LNCAP (cell line): ENCODE measurements around the gene PSORS1C1.

Experiments used
- TF ChIP-seq, protein P1 (sequence below): fragments of 450-650 bp; IDR thresholded peaks from 2 replicates; pipeline ENCODE4 v1.5.1; 2017; ENCODE audit warnings: mild to moderate bottlenecking

PSORS1C1 gene

GRCh38 chr6:31144970-31145340, 30.4 kb downstream of the PSORS1C1 start:
- TF ChIP-seq, protein P1, sequence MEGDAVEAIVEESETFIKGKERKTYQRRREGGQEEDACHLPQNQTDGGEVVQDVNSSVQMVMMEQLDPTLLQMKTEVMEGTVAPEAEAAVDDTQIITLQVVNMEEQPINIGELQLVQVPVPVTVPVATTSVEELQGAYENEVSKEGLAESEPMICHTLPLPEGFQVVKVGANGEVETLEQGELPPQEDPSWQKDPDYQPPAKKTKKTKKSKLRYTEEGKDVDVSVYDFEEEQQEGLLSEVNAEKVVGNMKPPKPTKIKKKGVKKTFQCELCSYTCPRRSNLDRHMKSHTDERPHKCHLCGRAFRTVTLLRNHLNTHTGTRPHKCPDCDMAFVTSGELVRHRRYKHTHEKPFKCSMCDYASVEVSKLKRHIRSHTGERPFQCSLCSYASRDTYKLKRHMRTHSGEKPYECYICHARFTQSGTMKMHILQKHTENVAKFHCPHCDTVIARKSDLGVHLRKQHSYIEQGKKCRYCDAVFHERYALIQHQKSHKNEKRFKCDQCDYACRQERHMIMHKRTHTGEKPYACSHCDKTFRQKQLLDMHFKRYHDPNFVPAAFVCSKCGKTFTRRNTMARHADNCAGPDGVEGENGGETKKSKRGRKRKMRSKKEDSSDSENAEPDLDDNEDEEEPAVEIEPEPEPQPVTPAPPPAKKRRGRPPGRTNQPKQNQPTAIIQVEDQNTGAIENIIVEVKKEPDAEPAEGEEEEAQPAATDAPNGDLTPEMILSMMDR = no peak

DNA sequence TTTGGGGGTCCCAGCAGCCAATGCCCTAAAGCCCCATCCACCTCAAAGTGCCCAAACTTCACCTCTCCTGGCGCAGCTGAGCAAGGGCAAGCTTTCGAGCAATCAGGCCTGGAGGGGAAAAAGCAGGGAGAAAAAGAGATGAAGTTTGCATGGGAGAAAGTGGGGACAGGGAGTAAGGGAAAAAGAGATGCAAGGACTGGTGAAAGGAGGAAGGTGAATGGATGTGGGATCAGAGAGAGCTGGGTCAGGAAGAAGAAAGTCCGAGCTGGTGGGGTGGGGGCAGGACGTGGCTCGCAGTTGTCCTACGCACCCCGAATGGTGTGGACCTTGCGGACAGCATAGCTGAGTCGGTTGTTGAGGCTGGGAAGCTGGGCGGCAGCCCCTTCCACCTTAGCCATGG, 30.8 kb downstream of the PSORS1C1 start:
- TF ChIP-seq, protein P1 = no peak

DNA sequence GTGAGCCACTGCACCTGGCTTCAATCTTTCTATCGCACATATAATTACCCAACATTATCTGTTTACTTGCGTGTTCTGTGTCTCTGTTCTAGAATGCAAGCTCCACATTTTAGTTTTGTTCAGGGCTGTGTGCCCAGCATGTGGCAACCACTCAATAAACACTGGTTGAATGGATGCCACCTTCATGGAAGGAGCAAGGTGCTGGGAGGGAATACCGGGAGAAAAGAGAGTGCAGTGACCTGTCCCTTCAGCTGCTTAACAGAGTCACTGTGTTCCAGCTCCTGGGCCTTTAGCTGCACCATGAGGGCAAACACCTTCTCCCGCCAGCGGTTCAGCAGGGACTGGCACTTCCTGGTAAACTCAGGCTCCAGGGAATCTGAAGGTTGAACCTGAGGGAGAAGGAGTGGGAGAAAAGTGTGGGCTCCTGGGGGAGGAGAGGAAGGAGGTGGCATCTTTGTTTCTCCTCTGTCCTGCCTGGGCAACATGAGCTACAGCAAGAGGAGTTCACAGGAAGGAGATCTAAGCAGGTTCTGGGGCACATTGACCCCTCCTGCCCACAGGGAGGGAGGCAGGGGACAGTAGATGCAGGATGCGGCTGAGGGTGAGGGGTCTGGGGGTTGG, 35.3 kb downstream of the PSORS1C1 start:
- TF ChIP-seq, protein P1 = no peak

GRCh38 chr6:31152781-31153180, 38.2 kb downstream of the PSORS1C1 start:
- TF ChIP-seq, protein P1 = no peak

GRCh38 chr6:31154436-31154835, 39.8 kb downstream of the PSORS1C1 start:
- TF ChIP-seq, protein P1 = no peak

- TF ChIP-seq, protein P1 = no peak
Observed at GRCh38 chr6:31156641-31157040, 42.0 kb downstream of the PSORS1C1 start.

DNA sequence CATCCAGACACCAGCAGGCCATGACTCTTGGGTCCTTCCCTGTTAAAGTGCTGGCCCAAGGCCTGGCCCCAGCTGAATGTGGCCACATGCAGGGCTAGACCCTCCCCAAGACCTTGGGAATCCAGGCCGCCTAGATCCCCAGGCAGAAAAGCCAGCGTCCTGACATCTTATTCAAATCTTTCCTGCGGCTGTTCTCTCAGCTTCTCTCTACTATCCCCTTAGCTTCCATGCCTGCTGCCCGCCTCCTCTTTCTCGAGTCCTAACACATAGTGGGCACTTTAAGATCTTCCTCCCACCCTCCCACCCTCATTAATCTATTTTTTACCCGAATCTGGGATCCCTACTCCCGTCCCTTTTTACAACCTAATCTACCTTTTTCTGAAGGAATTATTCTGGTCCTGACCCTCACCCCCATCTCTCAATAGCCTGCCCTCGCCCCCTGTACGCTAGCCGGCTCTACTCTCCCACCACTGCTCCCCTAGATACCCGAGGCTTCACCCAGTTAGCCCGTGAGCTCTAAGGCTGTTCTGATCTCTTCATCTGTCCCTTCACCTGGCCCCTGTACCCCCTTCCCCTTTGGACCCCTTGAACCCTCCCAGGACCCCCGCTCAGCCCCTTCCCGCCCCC, 43.0 kb downstream of the PSORS1C1 start, which contains the start of gene CCHCR1:
Gene CCHCR1, minus strand, starts transcription at position 290 of the 627 bp plus-strand sequence. Its CDS starts 202 bp downstream, at position 88.
- TF ChIP-seq, protein P1 = no peak
